Breast epithelium (tissue), 4 donors: ENCODE measurements around the gene NPC1L1. TPM values are rescaled to one million over a fixed set of nuclear protein-coding genes. Genes with fewer than 3 reads are reported as not detected.

ENCODE experiments used
- DNase-seq, 2 donors: peaks; one replicate each; pipeline ENCODE4 v3.0.0-alpha.2; 2019; ENCODE audit warnings: low spot score in 2 of 2
- H3K27ac ChIP-seq, 2 donors: fragments of 200-600 bp; sonication (generic) in 1 of 2; one replicate each; pipeline ENCODE4 v1.5.1; 2016 to 2019; ENCODE audit warnings: mild to moderate bottlenecking in 1 of 2
- H3K27me3 ChIP-seq, 2 donors: fragments of 200-600 bp; sonication (generic) in 1 of 2; one replicate each; pipeline versions ENCODE4 v1.5.1 to v1.6.0; 2017 to 2019; ENCODE audit warnings: control low read depth in 1 of 2, mild to moderate bottlenecking in 1 of 2
- H3K36me3 ChIP-seq: fragments of 200-600 bp; one replicate; pipeline ENCODE4 v1.5.1; 2019
- H3K4me1 ChIP-seq, 2 donors: fragments of 200-600 bp; sonication (generic); one replicate each; pipeline ENCODE4 v1.5.1; 2016 to 2019; ENCODE audit warnings: control low read depth in 1 of 2
- H3K4me3 ChIP-seq, 3 donors: fragments of 200-600 bp; sonication (generic); 1 replicate in 2 of 3; 2 replicates in 1 of 3; pipeline ENCODE4 v1.5.1; 2016 to 2019; ENCODE audit warnings: mild to moderate bottlenecking in 3 of 3, moderate library complexity in 2 of 3
- H3K9me3 ChIP-seq, 2 donors: fragments of 200-600 bp; sonication (generic) in 1 of 2; one replicate each; pipeline ENCODE4 v1.5.1; 2016 to 2019; ENCODE audit warnings: control low read depth in 1 of 2
- CTCF ChIP-seq, 3 donors: fragments of 450-650 bp; IDR thresholded peaks; one replicate each; pipeline ENCODE4 v1.5.1; 2016 to 2017; ENCODE audit warnings: antibody characterized with exemption in 3 of 3, mild to moderate bottlenecking in 3 of 3, moderate library complexity in 3 of 3
- POLR2A ChIP-seq: fragments of 450-650 bp; IDR thresholded peaks from one replicate; pipeline ENCODE4 v1.6.1; 2016; ENCODE audit warnings: antibody characterized with exemption, mild to moderate bottlenecking, moderate library complexity
- POLR2AphosphoS5 ChIP-seq, 3 donors: sonication (generic); formaldehyde crosslinking; IDR thresholded peaks; one replicate each; pipeline ENCODE4 v1.6.1; 2017; ENCODE audit warnings: antibody characterized with exemption in 3 of 3
- intact Hi-C: fragments of 100-400 bp; cut with DNase I; formaldehyde crosslinking; loops from one replicate; pipeline ENCODE4 v1.15.1; 2023; ENCODE audit warnings: low total_unique reads
- total RNA-seq, 3 donors: library from RNA; depleted of rRNA; stranded (reverse); fragments of >200 nt; gene quantifications; one replicate each; pipeline ENCODE4 v1.1.0, GENCODE V29; 2016

Gene NPC1L1
- total RNA-seq, 3 donors from 2014 or later = 0.16 to 0.33 (median 0.29) TPM

- Histone ChIP-seq H3K27ac (peak within 1 kb of the TSS; percentile 96 to 98), H3K36me3 (peaks cover 7% of the 10 kb centered on the region), H3K4me1 (peaks cover 0 to 10% of the 10 kb centered on the region in 2 donors), H3K4me3 (peak within 1 kb of the TSS; percentile 80 to 94 (median 81)), H3K9me3 (no peaks in the 10 kb centered on the region), H3K27me3 (no peaks in the 10 kb centered on the region)
- intact Hi-C loops = no loop called here
- peak; percentile 99 to 100 for DNase-seq
- TF ChIP-seq POLR2A = peak; percentile 60
- TF ChIP-seq POLR2AphosphoS5 (IDR thresholded peaks at IDR 0.05) = peak; percentile 66 to 94 (median 78)
- TF ChIP-seq CTCF (IDR thresholded peaks at IDR 0.05) = no peak
These were observed 40.9 kb upstream of the NPC1L1 start, which contains the start of gene TMED4 for GRCh38 chr7:44581879-44582603. TSS of gene TMED4 (minus strand) at chr7:44582231. CDS start at chr7:44582206, 25 bp downstream.

DNA sequence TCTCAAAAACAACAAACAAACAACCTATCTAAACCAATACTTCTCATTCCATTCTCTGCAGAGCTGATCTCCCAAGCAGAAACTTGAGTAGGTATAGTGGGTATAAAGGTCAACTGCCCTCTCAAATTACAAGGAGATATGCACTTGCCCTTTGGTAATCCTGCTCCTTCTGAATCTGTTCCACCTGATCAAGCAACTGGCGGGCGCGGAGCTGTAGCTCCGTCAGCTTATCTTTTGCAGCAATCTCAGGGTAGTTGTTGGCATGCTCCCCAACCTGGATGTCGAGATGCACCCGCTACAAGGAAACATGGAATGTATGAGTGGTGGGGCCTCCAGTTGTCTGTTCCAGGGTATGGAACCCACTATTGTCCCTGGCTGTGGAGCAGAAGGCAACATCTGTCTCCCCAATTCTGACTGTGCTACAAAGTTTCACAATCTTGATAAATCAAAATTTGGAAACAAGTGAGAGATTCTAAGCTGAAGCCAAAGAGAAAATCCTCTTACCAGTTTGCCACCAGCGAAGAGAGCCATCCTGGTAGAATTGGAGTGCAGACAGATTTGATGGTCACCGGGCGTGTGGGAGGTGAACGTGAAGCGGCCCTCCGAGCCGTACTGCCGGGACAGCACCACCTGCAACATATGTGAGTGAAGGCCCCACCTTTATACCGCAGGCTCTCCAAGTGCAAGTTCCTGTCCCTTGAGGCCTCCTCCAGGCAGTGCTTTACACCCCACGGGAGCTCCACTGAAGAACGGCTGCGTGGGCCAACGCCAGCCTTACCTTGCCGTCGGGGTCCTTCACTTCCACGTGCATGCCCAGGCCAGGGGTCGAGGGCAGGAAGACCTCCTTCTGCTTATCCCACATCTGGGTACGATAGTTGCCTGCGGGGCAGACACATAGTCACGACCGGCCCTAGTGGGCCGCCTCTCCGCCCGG lies 40.1 kb upstream of the NPC1L1 start:
- Histone ChIP-seq H3K27ac (peak overlapping the region; percentile 96 to 98), H3K36me3 (peaks cover 7% of the 10 kb centered on the region), H3K27me3 (no peaks in the 10 kb centered on the region), H3K4me3 (peak overlapping the region; percentile 80 to 94 (median 81)), H3K9me3 (no peaks in the 10 kb centered on the region), H3K4me1 (peaks cover 0 to 10% of the 10 kb centered on the region in 2 donors)
- DNase-seq = no peak
- intact Hi-C loops = no loop called here
- TF ChIP-seq POLR2AphosphoS5 (IDR thresholded peaks at IDR 0.05) = no peak
- no peak for TF ChIP-seq CTCF (IDR thresholded peaks at IDR 0.05)
- TF ChIP-seq POLR2A = no peak

- TF ChIP-seq CTCF (IDR thresholded peaks at IDR 0.05) (no peak), POLR2A (no peak), POLR2AphosphoS5 (IDR thresholded peaks at IDR 0.05) (no peak)
- intact Hi-C loops = no loop called here
- Histone ChIP-seq H3K4me1 (peaks cover 0 to 23% of the 10 kb centered on the region in 2 donors), H3K4me3 (no peak overlapping the region), H3K27ac (no peak overlapping the region), H3K27me3 (no peaks in the 10 kb centered on the region), H3K36me3 (peaks cover 13% of the 10 kb centered on the region), H3K9me3 (no peaks in the 10 kb centered on the region)
- no peak for DNase-seq
These were observed 35.1 kb upstream of the NPC1L1 start for GRCh38 chr7:44576228-44576627.

DNA sequence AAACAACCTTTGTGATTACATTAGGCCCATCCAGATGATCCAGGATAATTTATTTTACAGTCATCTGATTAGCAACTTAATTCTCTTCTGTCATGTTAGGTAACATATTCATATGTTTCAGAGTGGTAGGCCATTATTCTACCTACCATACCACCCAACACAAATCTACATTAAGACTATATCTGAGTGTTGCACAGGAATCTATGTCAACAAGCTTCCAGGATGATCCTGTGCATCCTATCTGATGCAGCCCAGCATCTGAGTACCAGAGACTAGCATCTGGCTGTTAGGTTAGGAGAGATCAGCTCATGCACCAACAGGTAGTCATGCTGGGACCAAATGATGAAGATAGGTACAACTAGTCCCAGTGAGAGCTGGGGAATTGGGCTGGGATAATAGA lies 33.9 kb upstream of the NPC1L1 start:
- H3K9me3 ChIP-seq = no peaks in the 10 kb centered on the region
- intact Hi-C loops = no loop called here
- peaks cover 0 to 14% of the 10 kb centered on the region in 2 donors for H3K4me1 ChIP-seq
- H3K36me3 ChIP-seq = peaks cover 15% of the 10 kb centered on the region
- H3K4me3 ChIP-seq = peak overlapping the region in 1 of 3 donors; percentile 92
- H3K27me3 ChIP-seq = no peaks in the 10 kb centered on the region
- H3K27ac ChIP-seq = no peak overlapping the region
- no peak for TF ChIP-seq POLR2AphosphoS5 (IDR thresholded peaks at IDR 0.05)
- TF ChIP-seq POLR2A = no peak
- TF ChIP-seq CTCF (IDR thresholded peaks at IDR 0.05) = no peak
- no peak for DNase-seq
